Measurements from ENCODE around the gene TMEM229B. TPM values are rescaled to one million over a fixed set of nuclear protein-coding genes. Genes with fewer than 3 reads are reported as not detected.
A peak's percentile ranks its signal among the peaks of the same experiment; 100 is the strongest.

The TMEM229B gene
- total and polyA plus RNA-seq, 2 donors (not counting 1 experiment from before 2014, with no cell fraction given) = 6.9 to 8.2 TPM

GRCh38 chr14:67514650-67515385, 26.3 kb upstream of the TMEM229B start:
- ATAC-seq (ENCODE audit: low read depth) (peak; percentile 50), DNase-seq (peak; percentile 66)
- Histone ChIP-seq H4K20me1 (ENCODE audit: control insufficient read depth, insufficient read depth, low read length, poor library complexity, severe bottlenecking) (no peaks in the 10 kb centered on the region), H3K27ac (ENCODE audit: low read length in 2 of 2) (peak overlapping the region; percentile 65 to 73), H3K4me3 (ENCODE audit: control extremely low read depth in 1 of 5, extremely low read depth in 1 of 5, insufficient read depth in 1 of 5, low read depth in 2 of 5, low read length in 4 of 5) (peak overlapping the region; percentile 15 to 89 (median 80)), H3K9ac (ENCODE audit: low read length) (peak overlapping the region; percentile 86), H2AFZ (ENCODE audit: insufficient read depth, low read depth, low read length, poor library complexity, severe bottlenecking) (peak overlapping the region; percentile 90), H3K4me2 (replicated peaks; ENCODE audit: low read depth, low read length, poor library complexity, severe bottlenecking) (peak overlapping the region; percentile 90), H3K36me3 (replicated peaks in 1 of 2; ENCODE audit: control extremely low read depth in 1 of 2, control insufficient read depth in 1 of 2, extremely low read depth in 1 of 2, insufficient read depth in 2 of 2, low read length in 1 of 2) (no peaks in the 10 kb centered on the region), H3K9me3 (ENCODE audit: control extremely low read depth in 1 of 3, control insufficient read depth in 2 of 3, insufficient read depth in 1 of 3, low read length in 2 of 3) (no peaks in the 10 kb centered on the region), H3K79me2 (ENCODE audit: control insufficient read depth, insufficient read depth, low read length) (no peaks in the 10 kb centered on the region), H3K27me3 (replicated peaks in 1 of 4; ENCODE audit: control extremely low read depth in 1 of 4, control insufficient read depth in 3 of 4, insufficient read depth in 4 of 4, low read length in 3 of 4) (no peaks in the 10 kb centered on the region), H3K4me1 (ENCODE audit: control insufficient read depth in 2 of 2, insufficient read depth in 2 of 2, low read length in 2 of 2) (peaks cover 37 to 38% of the 10 kb centered on the region in 2 donors)
- ChIA-PET POLR2A (interaction anchor here (1.8 to 4.3 kb wide), 2 partner anchors 23 to 27 kb away, joined by 4 to 18 read pairs; partner anchors contain the start of gene TMEM229B), CTCF (interaction anchor here (1.1 to 2.8 kb wide), 5 partner anchors 12 to 87 kb away, joined by 3 to 20 read pairs (median 8); partner anchors contain the start of gene TMEM229B)
- Mint-ChIP-seq H3K27me3 (no peaks in the 10 kb centered on the region), H3K4me3 (peak overlapping the region; percentile 93), H3K4me1 (peaks cover 40% of the 10 kb centered on the region), H3K27ac (peak overlapping the region; percentile 93), H3K9me3 (ENCODE audit: insufficient read depth) (no peaks in the 10 kb centered on the region)
- intact Hi-C loops (cut with micrococcal nuclease) = loop anchor here (1.0 kb wide), 1 partner anchor 27 kb away; the partner anchor contains the start of gene TMEM229B
- WGBS (ENCODE audit: insufficient coverage) = 1% methylated on average over 74 of the region's 75 CpGs
- TF ChIP-seq, protein P1, sequence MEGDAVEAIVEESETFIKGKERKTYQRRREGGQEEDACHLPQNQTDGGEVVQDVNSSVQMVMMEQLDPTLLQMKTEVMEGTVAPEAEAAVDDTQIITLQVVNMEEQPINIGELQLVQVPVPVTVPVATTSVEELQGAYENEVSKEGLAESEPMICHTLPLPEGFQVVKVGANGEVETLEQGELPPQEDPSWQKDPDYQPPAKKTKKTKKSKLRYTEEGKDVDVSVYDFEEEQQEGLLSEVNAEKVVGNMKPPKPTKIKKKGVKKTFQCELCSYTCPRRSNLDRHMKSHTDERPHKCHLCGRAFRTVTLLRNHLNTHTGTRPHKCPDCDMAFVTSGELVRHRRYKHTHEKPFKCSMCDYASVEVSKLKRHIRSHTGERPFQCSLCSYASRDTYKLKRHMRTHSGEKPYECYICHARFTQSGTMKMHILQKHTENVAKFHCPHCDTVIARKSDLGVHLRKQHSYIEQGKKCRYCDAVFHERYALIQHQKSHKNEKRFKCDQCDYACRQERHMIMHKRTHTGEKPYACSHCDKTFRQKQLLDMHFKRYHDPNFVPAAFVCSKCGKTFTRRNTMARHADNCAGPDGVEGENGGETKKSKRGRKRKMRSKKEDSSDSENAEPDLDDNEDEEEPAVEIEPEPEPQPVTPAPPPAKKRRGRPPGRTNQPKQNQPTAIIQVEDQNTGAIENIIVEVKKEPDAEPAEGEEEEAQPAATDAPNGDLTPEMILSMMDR (IDR thresholded peaks at IDR 0.05) = no peak
- no peak for TF ChIP-seq EZH2 (IDR thresholded peaks at IDR 0.05; ENCODE audit: borderline replicate concordance, insufficient read depth, low read depth, low read length, poor library complexity, severe bottlenecking)

DNA sequence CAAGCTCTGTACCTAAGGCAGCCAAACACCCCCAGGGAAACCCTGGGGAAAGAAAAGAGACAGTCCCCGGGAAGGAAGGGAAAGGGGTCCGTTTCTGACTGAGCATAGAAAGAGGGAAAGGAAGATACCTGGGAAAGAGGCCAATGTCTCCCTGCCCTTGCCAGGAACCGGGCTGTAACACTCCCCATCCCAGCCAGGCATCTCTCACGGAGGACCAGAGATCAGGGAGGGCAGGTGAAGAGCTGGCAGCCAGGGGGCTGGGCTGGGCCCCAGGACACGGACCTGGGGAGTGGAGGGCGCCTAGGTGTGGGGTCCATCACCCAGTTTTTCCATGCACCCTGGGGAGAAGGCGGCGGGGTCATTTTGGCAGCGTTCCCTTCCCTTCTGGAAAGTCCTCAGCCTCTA, 25.7 kb upstream of the TMEM229B start:
- Histone ChIP-seq H3K27ac (ENCODE audit: low read length in 2 of 2) (peak overlapping the region; percentile 65 to 73), H3K4me2 (replicated peaks; ENCODE audit: low read depth, low read length, poor library complexity, severe bottlenecking) (peak overlapping the region; percentile 90), H3K79me2 (ENCODE audit: control insufficient read depth, insufficient read depth, low read length) (no peaks in the 10 kb centered on the region), H3K27me3 (replicated peaks in 1 of 4; ENCODE audit: control extremely low read depth in 1 of 4, control insufficient read depth in 3 of 4, insufficient read depth in 4 of 4, low read length in 3 of 4) (no peaks in the 10 kb centered on the region), H4K20me1 (ENCODE audit: control insufficient read depth, insufficient read depth, low read length, poor library complexity, severe bottlenecking) (no peaks in the 10 kb centered on the region), H3K9ac (ENCODE audit: low read length) (peak overlapping the region; percentile 86), H3K4me1 (ENCODE audit: control insufficient read depth in 2 of 2, insufficient read depth in 2 of 2, low read length in 2 of 2) (peaks cover 37 to 38% of the 10 kb centered on the region in 2 donors), H2AFZ (ENCODE audit: insufficient read depth, low read depth, low read length, poor library complexity, severe bottlenecking) (peak overlapping the region; percentile 90), H3K4me3 (ENCODE audit: control extremely low read depth in 1 of 5, extremely low read depth in 1 of 5, insufficient read depth in 1 of 5, low read depth in 2 of 5, low read length in 4 of 5) (peak overlapping the region in 4 of 5 experiments; percentile 78 to 89 (median 82)), H3K9me3 (ENCODE audit: control extremely low read depth in 1 of 3, control insufficient read depth in 2 of 3, insufficient read depth in 1 of 3, low read length in 2 of 3) (no peaks in the 10 kb centered on the region), H3K36me3 (replicated peaks in 1 of 2; ENCODE audit: control extremely low read depth in 1 of 2, control insufficient read depth in 1 of 2, extremely low read depth in 1 of 2, insufficient read depth in 2 of 2, low read length in 1 of 2) (no peaks in the 10 kb centered on the region)
- CTCF ChIA-PET = interaction anchor here (1.1 to 2.8 kb wide), 7 partner anchors 13 to 86 kb away, joined by 3 to 20 read pairs (median 7); partner anchors contain the start of gene TMEM229B
- Mint-ChIP-seq H3K4me1 (peaks cover 40% of the 10 kb centered on the region), H3K27ac (peak overlapping the region; percentile 93), H3K9me3 (ENCODE audit: insufficient read depth) (no peaks in the 10 kb centered on the region), H3K27me3 (no peaks in the 10 kb centered on the region), H3K4me3 (peak overlapping the region; percentile 93)
- DNase-seq (no peak), ATAC-seq (ENCODE audit: low read depth) (no peak)
- intact Hi-C loops (cut with micrococcal nuclease) = loop anchor here (1.0 kb wide), 1 partner anchor 26 kb away; the partner anchor contains the start of gene TMEM229B
- 88% methylated on average over 4 of the region's 9 CpGs for WGBS (ENCODE audit: insufficient coverage)
- POLR2A ChIA-PET = interaction anchor here (1.8 to 4.3 kb wide), 2 partner anchors 23 to 26 kb away, joined by 4 to 18 read pairs; partner anchors contain the start of gene TMEM229B
- TF ChIP-seq, protein P1 (IDR thresholded peaks at IDR 0.05) = no peak
- TF ChIP-seq EZH2 (IDR thresholded peaks at IDR 0.05; ENCODE audit: borderline replicate concordance, insufficient read depth, low read depth, low read length, poor library complexity, severe bottlenecking) = no peak
